PC-9 (cell line): ENCODE data around the gene NOB1. TPM values are rescaled to one million over a fixed set of nuclear protein-coding genes. Genes with fewer than 3 reads are reported as not detected.

Experiments
- BruUV-seq: library from RNA; stranded (reverse); fragments of 400-500 nt; replicated peaks from 2 replicates; lab custom pipeline; 2021; lab: Mats Ljungman, UMichigan
- CTCF ChIA-PET: fragments of 300-600 bp; sonication (Branson Sonifier 250); formaldehyde crosslinking; loops from one replicate; lab custom pipeline; 2022; ENCODE audit warnings: antibody characterized with exemption; lab: Charles Lee
- POLR2A ChIA-PET: fragments of 300-600 bp; sonication (Branson Sonifier 250); formaldehyde crosslinking; loops from one replicate; lab custom pipeline; 2022; ENCODE audit warnings: antibody characterized with exemption; ENCODE audit not compliant: unreplicated experiment; lab: Charles Lee
- DNase-seq, 2 experiments: peaks; one replicate each; pipeline versions ENCODE4 v3.0.0 to v3.0.0-alpha.2; 2015 to 2022; ENCODE audit warnings: mixed read lengths in 1 of 2
- H2AFZ ChIP-seq: fragments of 200-600 bp; sonication (generic); 2 replicates; pipeline ENCODE4 v1.8.1; 2017; ENCODE audit warnings: antibody characterized with exemption
- H3F3A ChIP-seq: fragments of 200-600 bp; sonication (generic); 2 replicates; pipeline ENCODE4 v1.8.1; 2017; ENCODE audit warnings: antibody characterized with exemption, mild to moderate bottlenecking, low read depth; ENCODE audit not compliant: insufficient read depth
- H3K27ac ChIP-seq: fragments of 200-600 bp; sonication (generic); 2 replicates; pipeline ENCODE4 v1.6.1; 2016; ENCODE audit warnings: mixed run types
- H3K27me3 ChIP-seq: fragments of 200-600 bp; sonication (generic); 2 replicates; pipeline ENCODE4 v1.6.1; 2016; ENCODE audit warnings: low read depth, mixed run types; ENCODE audit not compliant: insufficient read depth
- H3K36me3 ChIP-seq: fragments of 200-600 bp; sonication (generic); 2 replicates; pipeline ENCODE4 v1.6.1; 2016; ENCODE audit warnings: low read depth, mixed run types
- H3K4me1 ChIP-seq: fragments of 200-600 bp; sonication (generic); replicated peaks from 2 replicates; pipeline ENCODE4 v1.6.1; 2016; ENCODE audit warnings: mixed run types; ENCODE audit not compliant: insufficient read depth
- H3K4me2 ChIP-seq: fragments of 200-600 bp; sonication (generic); 2 replicates; pipeline ENCODE4 v1.6.1; 2017; ENCODE audit warnings: mixed run types
- H3K4me3 ChIP-seq: fragments of 200-600 bp; sonication (generic); 2 replicates; pipeline ENCODE4 v1.6.1; 2016; ENCODE audit warnings: mixed run types
- H3K79me2 ChIP-seq: fragments of 200-600 bp; sonication (generic); 2 replicates; pipeline ENCODE4 v1.6.1; 2017; ENCODE audit warnings: low read depth, mixed run types
- H3K9me2 ChIP-seq: fragments of 200-600 bp; sonication (generic); 2 replicates; pipeline ENCODE4 v1.8.1; 2017; ENCODE audit warnings: mild to moderate bottlenecking; ENCODE audit not compliant: insufficient read depth
- H3K9me3 ChIP-seq: fragments of 200-600 bp; sonication (generic); 2 replicates; pipeline ENCODE4 v1.8.1; 2016; ENCODE audit warnings: low read depth; ENCODE audit not compliant: insufficient read depth
- H4K20me1 ChIP-seq: fragments of 200-600 bp; sonication (generic); 2 replicates; pipeline ENCODE4 v1.8.1; 2017; ENCODE audit not compliant: insufficient read depth
- CTCF ChIP-seq: fragments of 200-600 bp; sonication (generic); conservative IDR thresholded peaks from 2 replicates; pipeline ENCODE4 v1.6.1; 2017; ENCODE audit warnings: mixed run types, antibody characterized with exemption, mild to moderate bottlenecking, moderate library complexity
- EZH2 ChIP-seq: fragments of 200-600 bp; sonication (generic); IDR thresholded peaks from 2 replicates; pipeline ENCODE4 v1.8.0; 2017; ENCODE audit warnings: antibody characterized with exemption, low read depth
- intact Hi-C: fragments of 100-400 bp; cut with micrococcal nuclease; formaldehyde crosslinking; loops from one replicate; pipeline ENCODE4 v1.10.0; 2022; ENCODE audit not compliant: unreplicated experiment
- total RNA-seq: library from RNA; stranded (reverse); gene quantifications from 2 replicates; pipeline ENCODE4 v1.2.3, GENCODE V29; 2021

The NOB1 gene
- total RNA-seq, 1 experiment from 2014 or later, result 66.9 TPM

- Histone ChIP-seq H3K36me3 (peaks cover 51% of the 10 kb centered on the region), H4K20me1 (peaks cover 13% of the 10 kb centered on the region), H2AFZ (no peak overlapping the region), H3K79me2 (peaks cover 35% of the 10 kb centered on the region; the same call in 1 of the 2 replicates), H3K4me3 (no peak overlapping the region), H3F3A (peaks cover 64% of the 10 kb centered on the region), H3K27me3 (no peaks in the 10 kb centered on the region), H3K4me1 (peaks cover 26% of the 10 kb centered on the region), H3K9me3 (no peaks in the 10 kb centered on the region), H3K4me2 (no peak overlapping the region), H3K9me2 (no peaks in the 10 kb centered on the region), H3K27ac (no peak overlapping the region)
- DNase-seq, result no peak
- intact Hi-C loops, result no loop called here
- BruUV-seq, result no TSS peak
- CTCF ChIA-PET, result interaction anchor here (1.0 kb wide), 1 partner anchor 9 kb away, joined by 4 read pairs; no protein-coding TSS in a partner anchor
- TF ChIP-seq CTCF (no peak), EZH2 (no peak)
- POLR2A ChIA-PET, result no interaction called here
These were observed 10.1 kb downstream of the NOB1 start for GRCh38 chr16:69744363-69745231.

GRCh38 chr16:69741951-69742904 lies 12.5 kb downstream of the NOB1 start:
- H3K27me3 ChIP-seq, result no peaks in the 10 kb centered on the region
- peak; percentile 60 to 82 for DNase-seq
- peak overlapping the region; percentile 52 for H3K4me2 ChIP-seq
- H3K9me3 ChIP-seq, result no peaks in the 10 kb centered on the region
- H3K4me3 ChIP-seq, result peak overlapping the region; percentile 25; the same call in 1 of the 2 replicates
- CTCF ChIA-PET, result interaction anchor here (1.0 kb wide), 1 partner anchor 12 kb away, joined by 3 read pairs; the partner anchor contains the start of gene NOB1
- no peaks in the 10 kb centered on the region for H3K9me2 ChIP-seq
- no peak overlapping the region for H2AFZ ChIP-seq
- H3K4me1 ChIP-seq, result peaks cover 26% of the 10 kb centered on the region
- TF ChIP-seq EZH2 (no peak), CTCF (no peak)
- H3K27ac ChIP-seq, result peak overlapping the region; percentile 86
- H3K79me2 ChIP-seq, result peaks cover 32% of the 10 kb centered on the region; the same call in 1 of the 2 replicates
- POLR2A ChIA-PET, result interaction anchor here (0.6 to 0.7 kb wide), 2 partner anchors 17 to 20 kb away, joined by 7 to 8 read pairs; no protein-coding TSS in a partner anchor
- BruUV-seq, result TSS peak; percentile 13
- H3K36me3 ChIP-seq, result peaks cover 48% of the 10 kb centered on the region
- H3F3A ChIP-seq, result peaks cover 75% of the 10 kb centered on the region
- peaks cover 13% of the 10 kb centered on the region for H4K20me1 ChIP-seq
- intact Hi-C loops, result no loop called here

GRCh38 chr16:69741519-69741918 lies 13.2 kb downstream of the NOB1 start:
- BruUV-seq, result no TSS peak
- Histone ChIP-seq H3K36me3 (peaks cover 48% of the 10 kb centered on the region), H3K4me3 (peak overlapping the region; percentile 25; the same call in 1 of the 2 replicates)

More at GRCh38 chr16:69741519-69741918, 13.2 kb downstream of the NOB1 start:
- H2AFZ ChIP-seq, result no peak overlapping the region
- H3K9me3 ChIP-seq, result no peaks in the 10 kb centered on the region
- peaks cover 79% of the 10 kb centered on the region for H3F3A ChIP-seq
- H3K9me2 ChIP-seq, result no peaks in the 10 kb centered on the region
- H4K20me1 ChIP-seq, result peaks cover 13% of the 10 kb centered on the region
- peaks cover 26% of the 10 kb centered on the region for H3K4me1 ChIP-seq
- TF ChIP-seq CTCF (no peak), EZH2 (no peak)
- peak; percentile 43 to 67 for DNase-seq
- H3K27me3 ChIP-seq, result no peaks in the 10 kb centered on the region
- POLR2A ChIA-PET, result interaction anchor here (0.6 to 0.7 kb wide), 2 partner anchors 17 to 20 kb away, joined by 7 to 8 read pairs; no protein-coding TSS in a partner anchor
- H3K27ac ChIP-seq, result peak overlapping the region; percentile 86
- peak overlapping the region; percentile 52 for H3K4me2 ChIP-seq
- intact Hi-C loops, result no loop called here
- CTCF ChIA-PET, result interaction anchor here (0.6 to 1.0 kb wide), 2 partner anchors 12 to 13 kb away, joined by 3 read pairs; partner anchors contain the start of gene NOB1
- peaks cover 32% of the 10 kb centered on the region; the same call in 1 of the 2 replicates for H3K79me2 ChIP-seq
